OCI-LY1 (cell line): ENCODE data around the gene VTI1A.

Experiments
- CTCF ChIP-seq: fragments of 200-600 bp; sonication (generic), shearing (Covaris generic); IDR thresholded peaks from 2 replicates; pipeline ENCODE4 v1.5.1; 2017; ENCODE audit warnings: mild to moderate bottlenecking, antibody characterized with exemption, low read length, moderate library complexity, mixed read lengths
- EZH2 ChIP-seq: fragments of 200-600 bp; sonication (generic), shearing (Covaris generic); IDR thresholded peaks from 2 replicates; pipeline ENCODE4 v1.8.0; 2017; ENCODE audit warnings: borderline replicate concordance, mixed run types, mild to moderate bottlenecking, antibody characterized with exemption, low read length, moderate library complexity, mixed read lengths

DNA sequence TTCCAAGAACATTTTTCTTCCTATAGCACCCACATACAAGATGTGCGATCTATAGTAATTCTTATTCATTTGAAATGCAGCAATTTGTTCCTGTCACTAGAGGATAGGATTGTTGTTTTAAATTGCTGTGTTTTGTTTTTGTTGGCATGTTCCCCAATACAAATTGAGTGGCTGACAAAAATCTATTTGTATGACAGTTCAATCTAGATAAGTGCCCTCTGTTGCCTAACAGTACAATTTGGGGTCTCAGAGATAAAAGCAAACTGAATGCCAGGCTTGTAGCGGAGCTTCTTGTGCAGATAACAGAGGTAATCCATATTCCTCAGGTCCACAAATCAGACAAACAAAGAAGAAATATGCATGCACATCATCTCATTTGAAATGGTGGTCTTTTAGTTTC is 68.8 kb downstream of the VTI1A start:
- TF ChIP-seq CTCF (no peak), EZH2 (no peak)
